Measurements from ENCODE around the gene UNK.
"Not testable (repeated sequence)": the region's sequence is repeated elsewhere in the genome, so short reads cannot be mapped to it uniquely, and the experiment has no call there.

Gene UNK

DNA sequence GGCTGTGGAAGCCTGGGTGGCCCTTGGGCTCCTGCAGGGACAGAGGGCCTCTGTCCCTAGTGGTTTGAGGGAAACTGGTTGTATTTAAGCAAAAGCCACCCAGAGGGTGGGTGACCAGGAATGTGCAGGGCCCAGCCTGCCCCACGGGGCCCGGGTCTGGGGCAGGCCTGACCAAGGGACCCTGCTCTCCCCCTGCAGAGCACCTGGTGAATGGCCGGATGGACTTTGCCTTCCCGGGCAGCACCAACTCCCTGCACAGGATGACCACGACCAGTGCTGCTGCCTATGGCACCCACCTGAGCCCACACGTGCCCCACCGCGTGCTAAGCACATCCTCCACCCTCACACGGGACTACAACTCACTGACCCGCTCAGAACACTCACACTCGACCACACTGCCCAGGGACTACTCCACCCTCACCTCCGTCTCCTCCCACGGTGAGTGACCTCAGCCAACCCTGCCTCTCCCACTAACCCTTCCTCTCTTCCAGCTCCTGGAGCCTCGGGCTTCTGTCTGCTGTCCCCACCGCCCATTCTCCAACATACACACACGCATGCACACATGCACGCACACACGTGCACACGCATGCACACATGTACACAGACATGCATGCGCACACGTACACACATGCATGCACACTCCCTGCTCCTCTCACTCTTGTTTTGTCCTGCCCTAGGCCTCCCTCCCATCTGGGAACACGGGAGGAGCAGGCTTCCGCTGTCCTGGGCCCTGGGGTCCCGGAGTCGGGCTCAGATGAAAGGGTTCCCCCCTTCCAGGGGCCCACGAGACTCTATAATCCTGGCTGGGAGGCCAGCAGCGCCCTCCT is 30.0 kb upstream of the UNK start:
- Histone ChIP-seq H3K27me3 (ENCODE audit: control insufficient read depth, insufficient read depth, low read length, poor library complexity, severe bottlenecking) (peaks cover 12% of the 10 kb centered on the region), H3K4me1 (ENCODE audit: control insufficient read depth, insufficient read depth, low read length) (peaks cover 4% of the 10 kb centered on the region), H3K4me3 (ENCODE audit: insufficient read depth, low read depth, low read length) (no peak overlapping the region), H3K9me3 (ENCODE audit: control insufficient read depth, low read length) (no peaks in the 10 kb centered on the region), H3K36me3 (ENCODE audit: control insufficient read depth, insufficient read depth, low read length) (no peaks in the 10 kb centered on the region), H3K27ac (ENCODE audit: insufficient read depth, low read depth, low read length, poor library complexity, severe bottlenecking) (no peak overlapping the region)
- 88 to 89% methylated on average over 27 of the region's 27 CpGs for WGBS, 2 experiments

DNA sequence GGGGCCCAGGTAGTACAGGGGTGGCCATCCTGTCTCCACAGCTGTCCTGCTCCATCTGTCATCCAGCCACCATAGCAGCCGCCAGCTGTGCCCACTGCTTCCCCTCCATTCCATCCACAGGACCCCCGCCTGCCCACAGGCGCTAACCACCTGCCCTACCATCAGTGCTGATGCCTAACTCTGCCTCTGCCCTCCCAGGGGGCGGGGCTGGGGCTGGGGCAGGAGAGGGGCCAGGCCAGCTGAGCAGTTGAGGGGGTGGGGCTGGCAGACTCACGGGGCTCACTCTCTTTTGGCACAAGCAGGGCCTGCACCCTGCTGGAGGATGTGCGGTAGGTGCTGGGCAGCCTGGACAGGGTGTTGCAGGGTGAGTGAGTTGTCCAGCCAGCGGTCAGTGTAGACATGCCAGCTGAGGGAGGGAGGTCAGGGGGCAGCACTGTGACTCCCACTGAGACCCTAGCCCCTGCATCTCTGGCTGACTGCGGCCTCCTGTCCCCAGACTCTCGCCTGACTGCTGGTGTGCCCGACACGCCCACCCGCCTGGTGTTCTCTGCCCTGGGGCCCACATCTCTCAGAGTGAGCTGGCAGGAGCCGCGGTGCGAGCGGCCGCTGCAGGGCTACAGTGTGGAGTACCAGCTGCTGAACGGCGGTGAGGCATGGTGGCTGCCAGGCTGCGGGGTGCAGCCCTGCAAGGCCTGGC is 29.3 kb upstream of the UNK start:
- 87 to 89% methylated on average over 20 of the region's 20 CpGs for WGBS, 2 experiments
- H3K4me1 ChIP-seq (ENCODE audit: control insufficient read depth, insufficient read depth, low read length): peaks cover 4% of the 10 kb centered on the region
- H3K27ac ChIP-seq (ENCODE audit: insufficient read depth, low read depth, low read length, poor library complexity, severe bottlenecking): no peak overlapping the region
- no peak overlapping the region for H3K4me3 ChIP-seq (ENCODE audit: insufficient read depth, low read depth, low read length)
- H3K9me3 ChIP-seq (ENCODE audit: control insufficient read depth, low read length): no peaks in the 10 kb centered on the region
- H3K36me3 ChIP-seq (ENCODE audit: control insufficient read depth, insufficient read depth, low read length): no peaks in the 10 kb centered on the region
- peaks cover 12% of the 10 kb centered on the region for H3K27me3 ChIP-seq (ENCODE audit: control insufficient read depth, insufficient read depth, low read length, poor library complexity, severe bottlenecking)

DNA sequence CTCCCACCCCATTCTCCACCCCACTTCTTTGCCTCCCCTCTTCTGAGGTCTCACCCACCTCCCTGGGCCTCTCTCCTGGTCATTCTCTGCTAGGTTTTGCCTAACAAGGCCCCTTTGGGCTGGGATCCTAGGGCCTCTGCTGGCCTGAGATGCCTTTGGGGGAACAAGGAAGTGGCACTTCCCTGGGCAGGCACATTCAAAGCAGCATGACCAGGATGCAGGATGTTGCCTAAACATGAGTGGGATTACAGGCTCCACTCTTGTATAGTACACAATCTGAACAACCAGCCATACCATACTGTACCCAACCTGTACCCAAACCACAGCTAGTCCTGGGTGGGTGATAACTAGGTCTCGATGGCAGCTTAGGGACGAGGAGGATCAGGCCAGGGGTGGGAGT is 28.6 kb upstream of the UNK start:
- Histone ChIP-seq H3K36me3 (ENCODE audit: control insufficient read depth, insufficient read depth, low read length) (no peaks in the 10 kb centered on the region), H3K4me3 (ENCODE audit: insufficient read depth, low read depth, low read length) (no peak overlapping the region), H3K27ac (ENCODE audit: insufficient read depth, low read depth, low read length, poor library complexity, severe bottlenecking) (no peak overlapping the region), H3K27me3 (ENCODE audit: control insufficient read depth, insufficient read depth, low read length, poor library complexity, severe bottlenecking) (peaks cover 12% of the 10 kb centered on the region), H3K9me3 (ENCODE audit: control insufficient read depth, low read length) (no peaks in the 10 kb centered on the region), H3K4me1 (ENCODE audit: control insufficient read depth, insufficient read depth, low read length) (peaks cover 4% of the 10 kb centered on the region)
- WGBS, 2 experiments: 92 to 100% methylated on average over 2 of the region's 2 CpGs

DNA sequence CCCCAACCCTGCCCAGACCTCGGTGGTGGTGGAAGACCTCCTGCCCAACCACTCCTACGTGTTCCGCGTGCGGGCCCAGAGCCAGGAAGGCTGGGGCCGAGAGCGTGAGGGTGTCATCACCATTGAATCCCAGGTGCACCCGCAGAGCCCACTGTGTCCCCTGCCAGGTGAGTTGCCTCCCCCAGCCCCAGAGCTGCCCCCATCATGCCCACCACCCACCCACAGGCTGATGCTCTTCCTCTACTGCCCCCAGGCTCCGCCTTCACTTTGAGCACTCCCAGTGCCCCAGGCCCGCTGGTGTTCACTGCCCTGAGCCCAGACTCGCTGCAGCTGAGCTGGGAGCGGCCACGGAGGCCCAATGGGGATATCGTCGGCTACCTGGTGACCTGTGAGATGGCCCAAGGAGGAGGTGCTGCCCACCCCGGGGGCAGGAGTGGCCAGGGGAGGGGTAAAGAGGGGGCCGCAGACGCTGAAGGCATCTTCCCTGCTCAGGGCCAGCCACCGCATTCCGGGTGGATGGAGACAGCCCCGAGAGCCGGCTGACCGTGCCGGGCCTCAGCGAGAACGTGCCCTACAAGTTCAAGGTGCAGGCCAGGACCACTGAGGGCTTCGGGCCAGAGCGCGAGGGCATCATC is 28.0 kb upstream of the UNK start:
- no peak overlapping the region for H3K4me3 ChIP-seq (ENCODE audit: insufficient read depth, low read depth, low read length)
- no peaks in the 10 kb centered on the region for H3K36me3 ChIP-seq (ENCODE audit: control insufficient read depth, insufficient read depth, low read length)
- H3K27me3 ChIP-seq (ENCODE audit: control insufficient read depth, insufficient read depth, low read length, poor library complexity, severe bottlenecking): peaks cover 12% of the 10 kb centered on the region
- H3K27ac ChIP-seq (ENCODE audit: insufficient read depth, low read depth, low read length, poor library complexity, severe bottlenecking): no peak overlapping the region
- peaks cover 4% of the 10 kb centered on the region for H3K4me1 ChIP-seq (ENCODE audit: control insufficient read depth, insufficient read depth, low read length)
- WGBS, 2 experiments: 92 to 93% methylated on average over 29 of the region's 29 CpGs
- H3K9me3 ChIP-seq (ENCODE audit: control insufficient read depth, low read length): no peaks in the 10 kb centered on the region

DNA sequence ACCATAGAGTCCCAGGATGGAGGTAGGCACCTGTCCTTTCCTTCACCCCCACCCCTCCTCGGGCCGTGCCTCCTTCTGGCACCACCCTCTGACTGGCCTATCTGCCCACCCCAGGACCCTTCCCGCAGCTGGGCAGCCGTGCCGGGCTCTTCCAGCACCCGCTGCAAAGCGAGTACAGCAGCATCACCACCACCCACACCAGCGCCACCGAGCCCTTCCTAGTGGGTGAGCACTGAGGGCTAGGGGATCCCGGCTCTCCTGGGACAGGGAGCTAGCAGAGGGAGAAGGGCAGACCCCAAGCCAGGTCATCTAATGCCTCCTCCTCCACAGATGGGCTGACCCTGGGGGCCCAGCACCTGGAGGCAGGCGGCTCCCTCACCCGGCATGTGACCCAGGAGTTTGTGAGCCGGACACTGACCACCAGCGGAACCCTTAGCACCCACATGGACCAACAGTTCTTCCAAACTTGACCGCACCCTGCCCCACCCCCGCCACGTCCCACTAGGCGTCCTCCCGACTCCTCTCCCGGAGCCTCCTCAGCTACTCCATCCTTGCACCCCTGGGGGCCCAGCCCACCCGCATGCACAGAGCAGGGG is 27.4 kb upstream of the UNK start:
- H3K4me1 ChIP-seq (ENCODE audit: control insufficient read depth, insufficient read depth, low read length): peaks cover 4% of the 10 kb centered on the region
- WGBS, 2 experiments: 89 to 91% methylated on average over 21 of the region's 21 CpGs

DNA sequence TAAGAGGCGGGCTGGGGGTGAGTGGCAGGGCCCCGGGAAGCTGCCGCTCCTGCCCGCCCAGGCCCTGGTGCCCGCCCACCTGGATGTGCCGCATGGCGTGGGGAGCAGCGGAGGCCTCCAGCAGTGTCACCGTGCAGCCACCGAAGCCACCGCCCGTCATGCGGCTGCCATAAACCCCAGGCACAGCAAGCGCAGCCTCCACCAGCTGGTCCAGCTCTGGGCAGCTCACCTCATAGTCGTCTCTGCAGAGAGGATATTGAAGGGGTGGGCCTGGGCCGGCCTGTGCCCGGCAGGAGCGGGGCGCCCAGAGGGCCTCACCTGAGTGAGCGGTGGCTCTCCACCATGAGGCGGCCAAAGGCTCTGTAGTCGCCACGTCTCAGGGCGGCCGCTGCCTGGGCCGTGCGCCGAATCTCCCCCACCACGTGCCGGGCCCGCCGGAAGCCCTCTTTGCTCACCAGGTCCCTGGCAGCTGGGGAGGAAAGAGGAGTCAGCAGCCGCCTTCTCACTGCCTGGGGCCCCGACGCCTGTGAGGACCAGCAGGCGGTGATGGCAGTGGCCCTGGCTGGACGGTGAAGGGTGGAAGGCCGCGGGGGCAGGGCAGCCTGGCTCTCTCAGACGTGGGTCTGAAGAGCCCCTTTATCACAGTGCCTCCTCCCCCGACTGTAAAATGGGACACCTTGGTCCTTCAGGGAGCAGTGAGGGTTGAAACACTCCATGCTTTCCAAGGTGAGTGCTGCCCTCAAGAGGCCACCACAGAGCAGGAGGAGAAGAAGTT is 26.3 kb upstream of the UNK start:
- H3K36me3 ChIP-seq (ENCODE audit: control insufficient read depth, insufficient read depth, low read length): no peaks in the 10 kb centered on the region
- no peak overlapping the region for H3K4me3 ChIP-seq (ENCODE audit: insufficient read depth, low read depth, low read length)
- peaks cover 6% of the 10 kb centered on the region for H3K27me3 ChIP-seq (ENCODE audit: control insufficient read depth, insufficient read depth, low read length, poor library complexity, severe bottlenecking)
- peaks cover 4% of the 10 kb centered on the region for H3K4me1 ChIP-seq (ENCODE audit: control insufficient read depth, insufficient read depth, low read length)
- H3K9me3 ChIP-seq (ENCODE audit: control insufficient read depth, low read length): no peaks in the 10 kb centered on the region
- WGBS, 2 experiments: 90% methylated on average over 41 of the region's 41 CpGs
- no peak overlapping the region for H3K27ac ChIP-seq (ENCODE audit: insufficient read depth, low read depth, low read length, poor library complexity, severe bottlenecking)

More for the DNA sequence above, 27.4 kb upstream of the UNK start:
- Histone ChIP-seq H3K4me3 (ENCODE audit: insufficient read depth, low read depth, low read length) (no peak overlapping the region), H3K27me3 (ENCODE audit: control insufficient read depth, insufficient read depth, low read length, poor library complexity, severe bottlenecking) (peaks cover 12% of the 10 kb centered on the region), H3K27ac (ENCODE audit: insufficient read depth, low read depth, low read length, poor library complexity, severe bottlenecking) (no peak overlapping the region), H3K9me3 (ENCODE audit: control insufficient read depth, low read length) (no peaks in the 10 kb centered on the region), H3K36me3 (ENCODE audit: control insufficient read depth, insufficient read depth, low read length) (no peaks in the 10 kb centered on the region)

DNA sequence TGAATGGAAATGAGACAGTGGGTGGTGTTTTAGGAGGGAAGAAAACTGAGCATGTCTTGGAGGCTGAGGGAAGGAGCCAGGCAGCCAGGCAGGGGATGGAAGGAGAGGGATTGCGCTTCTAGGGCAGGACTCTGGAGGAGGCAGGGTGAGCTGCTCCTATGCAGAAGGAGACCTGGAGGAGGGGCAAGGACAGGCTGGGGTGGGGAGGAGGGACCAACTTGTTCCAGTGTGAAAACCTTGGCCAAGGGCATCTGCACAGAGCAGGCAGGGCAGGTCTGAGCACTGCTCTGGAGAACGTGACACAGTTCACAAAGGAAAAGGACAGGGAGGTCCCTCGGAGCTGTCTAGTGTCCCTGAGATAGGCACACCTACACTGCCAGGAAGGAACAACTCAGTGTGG is 25.1 kb upstream of the UNK start:
- no peak overlapping the region for H3K27ac ChIP-seq (ENCODE audit: insufficient read depth, low read depth, low read length, poor library complexity, severe bottlenecking)
- H3K36me3 ChIP-seq (ENCODE audit: control insufficient read depth, insufficient read depth, low read length): no peaks in the 10 kb centered on the region
- peaks cover 6% of the 10 kb centered on the region for H3K27me3 ChIP-seq (ENCODE audit: control insufficient read depth, insufficient read depth, low read length, poor library complexity, severe bottlenecking)
- peaks cover 12% of the 10 kb centered on the region for H3K4me1 ChIP-seq (ENCODE audit: control insufficient read depth, insufficient read depth, low read length)
- WGBS, 2 experiments: 82 to 88% methylated on average over 3 of the region's 3 CpGs
- no peaks in the 10 kb centered on the region for H3K9me3 ChIP-seq (ENCODE audit: control insufficient read depth, low read length)
- H3K4me3 ChIP-seq (ENCODE audit: insufficient read depth, low read depth, low read length): no peak overlapping the region

DNA sequence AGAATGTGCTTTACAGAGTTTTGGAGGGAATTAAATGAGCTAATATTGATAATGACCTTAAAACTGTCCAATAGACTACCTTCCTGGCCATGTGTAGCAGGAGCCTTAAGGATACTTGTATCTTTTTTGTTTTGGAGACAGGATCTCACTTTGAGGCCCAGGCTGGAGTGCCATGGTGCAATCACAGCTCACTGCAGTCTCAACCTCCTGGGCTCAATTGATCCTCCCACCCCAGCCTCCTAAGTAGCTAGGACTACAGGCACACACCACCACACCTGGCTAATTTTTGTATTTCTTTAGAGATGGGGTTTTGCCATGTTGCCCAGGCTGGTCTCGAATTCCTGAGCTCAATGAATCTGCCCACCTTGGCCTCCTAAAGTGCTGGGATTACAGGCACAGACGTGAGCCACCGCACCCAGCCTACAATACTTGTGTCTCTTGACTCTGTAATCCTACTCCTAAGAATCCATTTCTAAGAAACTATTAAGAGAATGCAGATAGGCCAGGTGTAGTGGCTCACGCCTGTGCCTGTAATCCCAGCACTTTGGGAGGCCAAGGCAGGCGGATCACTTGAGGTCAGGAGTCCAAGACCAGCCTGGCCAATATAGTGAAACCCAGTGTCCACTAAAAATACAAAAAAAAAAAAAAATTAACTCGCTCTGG is 24.5 kb upstream of the UNK start:
- not testable (repeated sequence) for H3K9me3 ChIP-seq (ENCODE audit: control insufficient read depth, low read length); H3K27me3 ChIP-seq (ENCODE audit: control insufficient read depth, insufficient read depth, low read length, poor library complexity, severe bottlenecking); H3K4me3 ChIP-seq (ENCODE audit: insufficient read depth, low read depth, low read length); H3K36me3 ChIP-seq (ENCODE audit: control insufficient read depth, insufficient read depth, low read length); H3K27ac ChIP-seq (ENCODE audit: insufficient read depth, low read depth, low read length, poor library complexity, severe bottlenecking)
- H3K4me1 ChIP-seq (ENCODE audit: control insufficient read depth, insufficient read depth, low read length): peaks cover 12% of the 10 kb centered on the region
- WGBS, 2 experiments: 91 to 92% methylated on average over 6 of the region's 6 CpGs

DNA sequence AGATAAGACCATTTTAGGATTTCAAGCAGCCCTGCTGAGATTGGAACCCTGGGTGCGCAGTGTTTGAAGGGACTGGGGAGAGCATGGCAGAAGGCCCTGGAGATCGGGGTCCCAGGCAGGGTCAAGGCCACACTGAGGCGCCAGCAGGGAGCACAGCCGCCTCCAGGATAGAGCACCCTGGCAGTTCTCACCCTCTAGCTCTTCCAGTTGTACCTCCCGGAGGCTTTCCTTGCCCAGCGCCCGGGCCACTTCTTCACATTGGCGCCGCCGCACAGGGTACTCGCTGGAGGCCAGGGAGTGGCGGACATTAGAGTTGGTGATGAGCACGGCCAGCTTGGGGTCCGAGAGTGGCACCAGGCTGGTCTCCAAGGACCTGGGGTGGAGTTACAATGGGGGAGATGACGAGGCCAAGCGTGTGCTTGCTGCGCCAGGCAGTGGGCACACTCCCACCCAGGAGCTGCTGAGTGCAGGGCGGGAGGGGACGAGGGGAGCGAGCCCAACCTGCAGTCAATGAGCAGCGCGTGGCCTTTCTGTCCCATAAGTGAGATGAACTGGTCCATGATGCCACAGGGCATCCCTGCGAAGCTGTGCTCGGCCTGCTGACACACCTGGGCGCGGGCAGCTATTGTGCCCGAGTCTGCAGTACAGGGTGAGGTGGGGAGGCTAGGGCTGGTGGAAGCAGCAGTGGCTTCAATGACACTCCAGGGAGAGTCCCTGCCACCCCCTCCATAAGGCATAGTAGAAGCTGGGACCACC is 21.9 kb upstream of the UNK start:
- H3K27ac ChIP-seq (ENCODE audit: insufficient read depth, low read depth, low read length, poor library complexity, severe bottlenecking): no peak overlapping the region
- H3K27me3 ChIP-seq (ENCODE audit: control insufficient read depth, insufficient read depth, low read length, poor library complexity, severe bottlenecking): peaks cover 6% of the 10 kb centered on the region
- WGBS, 2 experiments: 96 to 97% methylated on average over 27 of the region's 27 CpGs
- no peak overlapping the region for H3K4me3 ChIP-seq (ENCODE audit: insufficient read depth, low read depth, low read length)
- peaks cover 8% of the 10 kb centered on the region for H3K4me1 ChIP-seq (ENCODE audit: control insufficient read depth, insufficient read depth, low read length)
- H3K36me3 ChIP-seq (ENCODE audit: control insufficient read depth, insufficient read depth, low read length): no peaks in the 10 kb centered on the region
- H3K9me3 ChIP-seq (ENCODE audit: control insufficient read depth, low read length): no peaks in the 10 kb centered on the region

Measured in ectodermal cell (in vitro differentiated cells).